Central memory CD8-positive, alpha-beta T cell (primary cell): ENCODE results near the gene SMIM24.
A peak's percentile ranks its signal among the peaks of the same experiment; 100 is the strongest.

ENCODE experiments used
- ATAC-seq: fragments of 150-1000 bp; cut with Tn5 transposase; replicated peaks from 2 replicates; pipeline ENCODE4 v1.10.0; 2022; ENCODE audit warnings: mild to moderate bottlenecking, moderate FRiP score, moderate number of reproducible peaks; ENCODE audit not compliant: poor library complexity, severe bottlenecking; ENCODE audit errors: extremely low read depth
- DNase-seq, 2 donors: peaks; one replicate each; pipeline ENCODE4 v3.0.0; 2021; ENCODE audit warnings: low spot score in 2 of 2
- H3K27ac Mint-ChIP-seq: one replicate; pipeline ENCODE4 v1.8.0; 2022; ENCODE audit warnings: low read depth, mild to moderate bottlenecking, moderate library complexity, mixed read lengths
- H3K27me3 Mint-ChIP-seq: one replicate; pipeline ENCODE4 v1.8.0; 2022; ENCODE audit warnings: mixed read lengths
- H3K36me3 Mint-ChIP-seq: one replicate; pipeline ENCODE4 v1.8.0; 2022; ENCODE audit warnings: mild to moderate bottlenecking, moderate library complexity, mixed read lengths; ENCODE audit not compliant: insufficient read depth
- H3K4me1 Mint-ChIP-seq: one replicate; pipeline ENCODE4 v1.8.0; 2022; ENCODE audit warnings: mixed read lengths
- H3K4me3 Mint-ChIP-seq: one replicate; pipeline ENCODE4 v1.8.0; 2022; ENCODE audit warnings: mild to moderate bottlenecking, moderate library complexity, mixed read lengths
- H3K9me3 Mint-ChIP-seq: one replicate; pipeline ENCODE4 v1.8.0; 2022; ENCODE audit warnings: mixed read lengths

SMIM24 gene

GRCh38 chr19:3481241-3482090 lies 1.1 kb upstream of the SMIM24 start:
- no peaks in the 10 kb centered on the region for H3K27me3 Mint-ChIP-seq
- peaks cover 3% of the 10 kb centered on the region for H3K36me3 Mint-ChIP-seq
- peaks cover 13% of the 10 kb centered on the region for H3K4me1 Mint-ChIP-seq
- no peak for ATAC-seq
- DNase-seq = no peak
- H3K27ac Mint-ChIP-seq = no peak overlapping the region
- no peak overlapping the region for H3K4me3 Mint-ChIP-seq
- H3K9me3 Mint-ChIP-seq = no peaks in the 10 kb centered on the region

GRCh38 chr19:3479834-3480215 lies 500 bp downstream of the SMIM24 start:
- Mint-ChIP-seq H3K9me3 (no peaks in the 10 kb centered on the region), H3K4me3 (no peak overlapping the region)
- ATAC-seq = peak; percentile 24

GRCh38 chr19:3479177-3479833 lies 1.0 kb downstream of the SMIM24 start:
- peak overlapping the region; percentile 29 for H3K27ac Mint-ChIP-seq
- ATAC-seq (peak; percentile 52), DNase-seq (peak; percentile 31 to 45)
- peak overlapping the region; percentile 68 for H3K4me3 Mint-ChIP-seq
- H3K36me3 Mint-ChIP-seq = peaks cover 3% of the 10 kb centered on the region
- H3K4me1 Mint-ChIP-seq = peaks cover 13% of the 10 kb centered on the region
- H3K9me3 Mint-ChIP-seq = no peaks in the 10 kb centered on the region
- H3K27me3 Mint-ChIP-seq = no peaks in the 10 kb centered on the region

More at GRCh38 chr19:3479834-3480215, 500 bp downstream of the SMIM24 start:
- DNase-seq = no peak
- H3K36me3 Mint-ChIP-seq = peaks cover 3% of the 10 kb centered on the region
- H3K4me1 Mint-ChIP-seq = peaks cover 13% of the 10 kb centered on the region
- no peaks in the 10 kb centered on the region for H3K27me3 Mint-ChIP-seq
- H3K27ac Mint-ChIP-seq = no peak overlapping the region

DNA sequence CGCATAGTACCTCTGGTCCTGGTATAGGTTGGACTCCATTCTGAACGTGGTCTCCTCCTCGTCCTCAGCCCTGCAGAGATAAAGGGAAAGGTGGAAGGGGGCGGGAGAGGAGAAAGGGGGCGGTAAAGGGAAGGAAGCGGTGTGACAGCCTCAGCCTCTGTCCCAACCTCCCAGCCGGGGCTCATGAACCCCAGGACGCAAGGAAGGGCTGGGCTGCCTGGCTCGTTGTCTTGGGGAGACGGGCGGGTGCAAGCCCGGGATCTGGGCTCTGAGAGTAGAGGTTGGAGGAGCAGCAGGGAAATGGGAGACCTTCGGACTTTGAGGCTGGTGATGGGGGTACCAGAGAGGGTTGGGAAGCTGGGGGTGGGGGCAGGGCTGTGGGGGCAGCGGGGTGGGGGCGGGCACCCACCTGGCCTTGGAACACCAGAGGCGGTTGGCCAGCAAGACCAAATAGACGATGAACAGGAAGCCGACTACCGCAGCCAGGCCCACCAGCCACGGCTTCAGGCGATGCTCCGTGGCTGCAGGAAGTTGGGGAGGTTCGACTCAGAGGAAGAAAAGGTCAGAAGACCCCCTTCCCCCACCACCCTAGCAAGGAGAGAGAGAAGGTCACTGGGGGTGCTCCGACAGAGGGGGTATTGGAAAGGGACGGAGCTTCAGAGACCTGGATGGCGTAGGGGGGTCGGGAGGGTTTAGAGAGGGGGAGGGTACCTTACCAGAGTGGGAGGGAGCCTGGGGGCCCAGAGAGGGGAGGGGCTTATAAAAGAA lies 1.7 kb downstream of the SMIM24 start:
- Mint-ChIP-seq H3K36me3 (peaks cover 3% of the 10 kb centered on the region), H3K9me3 (no peaks in the 10 kb centered on the region), H3K4me3 (peak overlapping the region; percentile 68), H3K27me3 (no peaks in the 10 kb centered on the region), H3K4me1 (peaks cover 13% of the 10 kb centered on the region), H3K27ac (peak overlapping the region; percentile 29)
- DNase-seq (no peak), ATAC-seq (no peak)

DNA sequence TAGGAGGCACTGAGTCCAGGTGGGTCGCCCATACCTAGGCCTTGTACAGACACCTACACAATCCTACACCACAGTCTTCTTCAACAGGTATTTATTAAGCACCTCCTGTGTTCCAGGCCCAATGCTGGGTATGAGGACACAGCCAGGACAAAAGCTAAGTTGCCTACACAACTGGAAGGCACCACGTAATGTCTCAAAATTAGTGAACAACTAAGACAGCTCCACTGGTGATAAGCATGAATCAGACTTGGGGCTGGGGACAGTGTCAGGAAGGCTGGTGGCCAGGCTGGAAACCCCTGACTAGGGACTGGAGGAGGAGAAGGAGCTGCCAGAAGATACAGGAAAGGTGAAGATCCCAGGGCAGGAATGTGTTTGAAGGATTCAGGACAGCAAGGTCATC lies 2.4 kb downstream of the SMIM24 start:
- peaks cover 13% of the 10 kb centered on the region for H3K4me1 Mint-ChIP-seq
- H3K4me3 Mint-ChIP-seq = peak overlapping the region; percentile 68
- H3K27ac Mint-ChIP-seq = peak overlapping the region; percentile 29
- H3K36me3 Mint-ChIP-seq = peaks cover 1% of the 10 kb centered on the region
- ATAC-seq (no peak), DNase-seq (no peak)
- H3K27me3 Mint-ChIP-seq = no peaks in the 10 kb centered on the region
- H3K9me3 Mint-ChIP-seq = no peaks in the 10 kb centered on the region

GRCh38 chr19:3477506-3477905 lies 2.8 kb downstream of the SMIM24 start:
- H3K27me3 Mint-ChIP-seq = no peaks in the 10 kb centered on the region
- H3K4me1 Mint-ChIP-seq = peaks cover 13% of the 10 kb centered on the region
- no peaks in the 10 kb centered on the region for H3K9me3 Mint-ChIP-seq
- ATAC-seq (no peak), DNase-seq (no peak)
- H3K4me3 Mint-ChIP-seq = no peak overlapping the region
- peaks cover 1% of the 10 kb centered on the region for H3K36me3 Mint-ChIP-seq
- no peak overlapping the region for H3K27ac Mint-ChIP-seq

DNA sequence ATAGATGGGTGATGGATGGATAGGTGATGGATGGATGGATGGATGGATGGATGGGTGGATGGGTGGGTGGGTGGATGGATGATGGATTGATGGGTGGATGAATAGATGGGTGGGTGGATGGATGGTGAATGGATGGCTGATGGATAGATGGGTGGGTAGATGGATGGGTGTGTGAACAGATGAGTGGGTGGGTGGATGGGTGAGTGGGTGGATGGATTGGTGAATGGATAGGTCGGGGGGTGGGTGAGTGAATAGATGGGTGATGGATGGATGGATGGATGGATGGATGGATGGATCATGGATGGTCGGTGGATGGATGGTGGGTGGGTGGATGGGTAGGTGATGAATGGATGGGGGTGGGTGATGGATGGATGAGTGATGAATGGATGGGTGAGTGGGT lies 3.5 kb downstream of the SMIM24 start:
- H3K27ac Mint-ChIP-seq = no peak overlapping the region
- H3K4me3 Mint-ChIP-seq = no peak overlapping the region
- peaks cover 13% of the 10 kb centered on the region for H3K4me1 Mint-ChIP-seq
- H3K36me3 Mint-ChIP-seq = peaks cover 1% of the 10 kb centered on the region
- DNase-seq (no peak), ATAC-seq (no peak)
- no peaks in the 10 kb centered on the region for H3K27me3 Mint-ChIP-seq
- no peaks in the 10 kb centered on the region for H3K9me3 Mint-ChIP-seq

DNA sequence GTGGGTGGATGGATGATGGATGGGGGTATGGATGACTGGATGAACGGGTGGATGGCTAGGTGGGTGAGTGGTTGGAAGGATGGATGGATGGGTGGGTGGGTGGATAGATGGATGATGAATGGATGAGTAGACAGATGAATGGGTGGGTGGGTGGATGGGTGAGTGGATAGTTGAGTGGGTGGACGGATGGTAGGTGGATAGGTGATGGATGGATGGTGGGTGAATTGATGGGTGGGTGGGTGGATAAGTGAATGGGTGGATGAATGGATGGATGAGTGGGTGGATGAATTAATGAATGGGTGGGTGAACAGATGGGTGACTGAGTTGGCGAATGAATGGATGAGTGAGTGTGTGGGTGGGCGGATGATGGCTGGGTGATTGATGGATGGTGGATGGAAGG lies 4.9 kb downstream of the SMIM24 start:
- DNase-seq (no peak), ATAC-seq (no peak)
- Mint-ChIP-seq H3K27me3 (no peaks in the 10 kb centered on the region), H3K4me3 (no peak overlapping the region), H3K27ac (no peak overlapping the region), H3K36me3 (peaks cover 3% of the 10 kb centered on the region), H3K4me1 (peaks cover 13% of the 10 kb centered on the region), H3K9me3 (no peaks in the 10 kb centered on the region)

GRCh38 chr19:3474614-3475013 lies 5.7 kb downstream of the SMIM24 start:
- Mint-ChIP-seq H3K27ac (no peak overlapping the region), H3K9me3 (no peaks in the 10 kb centered on the region), H3K4me3 (no peak overlapping the region), H3K4me1 (peaks cover 13% of the 10 kb centered on the region), H3K27me3 (no peaks in the 10 kb centered on the region), H3K36me3 (peaks cover 3% of the 10 kb centered on the region)
- DNase-seq (no peak), ATAC-seq (no peak)

- Mint-ChIP-seq H3K36me3 (peaks cover 3% of the 10 kb centered on the region), H3K27me3 (no peaks in the 10 kb centered on the region), H3K9me3 (no peaks in the 10 kb centered on the region), H3K27ac (no peak overlapping the region), H3K4me3 (no peak overlapping the region), H3K4me1 (peaks cover 13% of the 10 kb centered on the region)
- DNase-seq = no peak
- ATAC-seq = no peak
Observed at GRCh38 chr19:3474010-3474409, 6.3 kb downstream of the SMIM24 start.

DNA sequence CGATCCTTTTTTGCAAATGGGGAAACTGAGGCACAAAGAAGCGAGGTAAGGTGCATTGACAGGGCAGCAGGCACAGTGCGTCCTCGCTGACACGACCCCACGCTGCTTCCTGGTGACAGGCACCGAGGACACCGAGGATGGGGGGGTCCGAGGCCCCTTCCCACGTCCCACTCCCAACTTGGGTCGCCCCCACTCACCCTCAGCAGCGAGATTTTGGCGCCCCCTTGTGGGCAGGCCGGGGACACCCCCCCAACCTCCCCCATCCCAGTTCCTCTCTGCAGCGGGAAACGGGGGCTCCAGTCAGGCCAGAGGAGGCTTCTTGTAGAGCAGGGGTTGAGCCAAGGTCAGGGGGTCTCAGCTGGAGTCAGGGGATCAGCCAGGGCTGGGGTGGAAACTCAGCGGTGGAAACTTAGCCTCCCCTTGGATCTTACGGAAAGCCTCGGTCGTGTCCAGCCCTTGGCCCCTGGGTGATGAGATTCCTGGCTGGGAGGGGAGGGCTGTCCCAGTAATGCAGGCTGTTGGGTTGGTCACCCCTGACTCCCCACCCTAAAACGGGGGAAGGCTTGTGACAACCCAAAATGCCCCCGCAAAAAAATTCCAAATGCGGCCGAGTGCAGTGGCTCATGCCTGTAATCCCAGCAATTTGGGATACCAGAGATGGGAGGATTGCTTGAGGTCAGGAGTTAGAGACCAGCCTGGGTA lies 8.2 kb downstream of the SMIM24 start:
- no peak for DNase-seq
- no peaks in the 10 kb centered on the region for H3K4me1 Mint-ChIP-seq
- no peak overlapping the region for H3K27ac Mint-ChIP-seq
- H3K27me3 Mint-ChIP-seq = no peaks in the 10 kb centered on the region
- ATAC-seq = no peak
- peaks cover 2% of the 10 kb centered on the region for H3K36me3 Mint-ChIP-seq
- H3K4me3 Mint-ChIP-seq = no peak overlapping the region
- H3K9me3 Mint-ChIP-seq = no peaks in the 10 kb centered on the region

DNA sequence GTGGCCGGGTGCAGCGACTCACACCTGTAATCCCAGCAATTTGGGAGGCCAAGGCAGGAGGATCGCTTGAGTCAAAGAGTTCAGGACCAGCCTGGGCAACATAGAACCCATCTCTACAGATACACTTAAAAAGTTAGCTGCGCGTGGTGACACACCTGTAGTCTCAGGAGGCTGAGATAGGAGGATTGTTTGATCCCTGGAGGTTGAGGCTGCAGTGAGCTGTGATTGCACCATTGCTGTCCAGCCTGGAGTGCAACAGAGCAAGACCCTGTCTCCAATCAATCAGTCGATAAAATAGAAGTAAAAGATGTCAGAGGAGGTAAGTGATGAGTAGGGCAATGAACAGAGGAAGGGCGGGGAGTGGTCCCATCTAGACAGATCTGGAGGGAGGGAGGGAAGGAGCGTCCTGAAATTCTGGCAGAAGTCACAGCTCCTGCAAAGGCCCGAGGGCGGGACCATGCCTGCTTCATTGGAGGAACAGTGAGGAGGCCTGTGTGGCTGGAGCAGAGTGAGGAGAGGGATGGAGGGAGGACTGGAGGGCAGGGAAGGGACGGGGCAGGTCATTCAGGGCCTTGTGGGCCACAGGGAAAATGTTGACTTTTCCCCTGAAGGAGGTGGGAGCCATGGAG lies 9.7 kb downstream of the SMIM24 start:
- Mint-ChIP-seq H3K9me3 (no peaks in the 10 kb centered on the region), H3K4me3 (no peak overlapping the region), H3K4me1 (peaks cover 5% of the 10 kb centered on the region), H3K27ac (no peak overlapping the region), H3K36me3 (peaks cover 2% of the 10 kb centered on the region), H3K27me3 (no peaks in the 10 kb centered on the region)
- no peak for DNase-seq
- ATAC-seq = no peak
